ENCODE results near the gene FAM171A2. TPM values are rescaled to one million over a fixed set of nuclear protein-coding genes. Genes with fewer than 3 reads are reported as not detected.

FAM171A2 gene
- total and polyA plus RNA-seq, 2 of the 8 experiments (the other 6 are each of a cell fraction or from before 2014, with no cell fraction given) = 21.9 to 24.1 TPM

DNA sequence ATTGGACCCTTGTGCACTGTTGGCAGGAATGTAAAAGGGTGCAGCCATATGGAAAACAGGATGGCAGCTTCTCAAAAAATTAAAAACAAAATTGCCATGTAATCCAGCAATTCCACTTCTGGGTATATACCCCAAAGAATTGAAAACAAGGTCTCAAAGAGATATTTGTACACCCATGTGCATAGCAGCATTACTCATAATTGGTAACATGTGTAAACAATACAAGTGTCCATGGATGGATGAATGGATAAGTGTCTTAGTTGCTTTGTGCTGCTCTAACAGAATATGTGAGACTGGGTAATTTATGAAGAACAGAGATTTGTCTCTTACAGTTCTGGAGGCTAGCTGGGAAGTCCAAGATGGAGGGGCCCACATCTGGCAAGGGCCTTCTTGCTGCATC lies 59.0 kb downstream of the FAM171A2 start:
- Histone ChIP-seq H2BK20ac (ENCODE audit: low read length) (no peak overlapping the region), H3K23me2 (ENCODE audit: low read depth, low read length) (peaks cover 6% of the 10 kb centered on the region), H3K4ac (replicated peaks; ENCODE audit: insufficient read length, low read depth, low read length) (no peak overlapping the region), H4K91ac (replicated peaks; ENCODE audit: insufficient read length, low read length) (no peak overlapping the region), H3K14ac (ENCODE audit: insufficient read length) (no peak overlapping the region), H2AK5ac (ENCODE audit: low read depth, low read length) (no peak overlapping the region), H3K9me3 (ENCODE audit: insufficient read depth in 2 of 2, low read depth in 1 of 2, low read length in 1 of 2) (no peaks in the 10 kb centered on the region), H4K5ac (ENCODE audit: insufficient read length, low read depth, low read length) (no peak overlapping the region), H3K9ac (replicated peaks in 1 of 4; ENCODE audit: extremely low read depth in 1 of 4, low read depth in 3 of 4, low read length in 3 of 4) (no peak overlapping the region), H3K4me2 (ENCODE audit: insufficient read depth in 1 of 2, low read depth in 2 of 2, low read length in 2 of 2) (no peak overlapping the region), H2AFZ (ENCODE audit: low read length) (no peak overlapping the region), H3K36me3 (ENCODE audit: control insufficient read depth in 2 of 4, insufficient read depth in 4 of 4, low read length in 3 of 4) (no peaks in the 10 kb centered on the region), H2BK15ac (ENCODE audit: low read length) (no peak overlapping the region), H3K79me1 (ENCODE audit: low read depth, low read length) (no peaks in the 10 kb centered on the region), H3K56ac (replicated peaks; ENCODE audit: insufficient read length, low read depth, low read length) (no peak overlapping the region), H2BK120ac (replicated peaks; ENCODE audit: low read depth, low read length) (no peak overlapping the region), H2BK12ac (ENCODE audit: low read depth, low read length) (no peak overlapping the region), H3K23ac (ENCODE audit: insufficient read length) (no peak overlapping the region), H3K18ac (ENCODE audit: extremely low read depth, low read length) (no peak overlapping the region), H4K8ac (ENCODE audit: extremely low read depth, insufficient read depth, low read length) (no peak overlapping the region), H3K4me3 (ENCODE audit: extremely low read depth in 1 of 4, insufficient read depth in 2 of 4, low read depth in 3 of 4, low read length in 4 of 4) (no peak overlapping the region), H4K20me1 (replicated peaks in 1 of 2; ENCODE audit: control insufficient read depth in 1 of 2, insufficient read depth in 2 of 2, low read length in 2 of 2) (peaks cover 0 to 3% of the 10 kb centered on the region in 2 experiments), H3K27me3 (replicated peaks in 1 of 4; ENCODE audit: control insufficient read depth in 3 of 4, extremely low read depth in 1 of 4, insufficient read depth in 3 of 4, low read length in 3 of 4) (no peaks in the 10 kb centered on the region; a peak in 1 of 7 replicates), H2BK5ac (ENCODE audit: low read depth, low read length) (no peak overlapping the region), H3K79me2 (ENCODE audit: control insufficient read depth in 1 of 2, insufficient read depth in 2 of 2, low read length in 2 of 2) (no peaks in the 10 kb centered on the region), H3K27ac (ENCODE audit: low read depth, low read length) (no peak overlapping the region), H3K4me1 (replicated peaks in 1 of 4; ENCODE audit: control insufficient read depth in 3 of 4, insufficient read depth in 4 of 4, low read length in 3 of 4) (peaks cover 0 to 16% (median 8%) of the 10 kb centered on the region in 4 experiments; a peak in 6 of 7 replicates)
- POLR2A ChIA-PET (ENCODE audit: partially characterized antibody) = interaction anchor here (0.8 to 1.6 kb wide), 3 partner anchors 24 to 93 kb away, joined by 3 read pairs; partner anchors contain the start of gene UBTF
- CTCF ChIA-PET (ENCODE audit: partially characterized antibody) = interaction anchor here (0.6 to 2.2 kb wide), 6 partner anchors 12 to 913 kb away, joined by 3 to 7 read pairs (median 4); no protein-coding TSS in a partner anchor
- DNase-seq (ENCODE audit: low read depth in 1 of 2, low spot score in 2 of 2) = no peak
- FAIRE-seq = no peak
- TF ChIP-seq EGR1 (IDR thresholded peaks at IDR 0.05; ENCODE audit: borderline replicate concordance, low read depth, low read length) = no peak
- no peak for TF ChIP-seq E2F6 (IDR thresholded peaks at IDR 0.05)
- TF ChIP-seq TAF1 (IDR thresholded peaks at IDR 0.05; ENCODE audit: low read depth, low read length) = no peak
- TF ChIP-seq HDAC6 (IDR thresholded peaks at IDR 0.05; ENCODE audit: low read depth, low read length) = no peak
- TF ChIP-seq HDAC2 (IDR thresholded peaks at IDR 0.05; ENCODE audit: borderline replicate concordance in 1 of 2, low read depth in 2 of 2, low read length in 2 of 2) = no peak
- no peak for TF ChIP-seq NANOG (IDR thresholded peaks at IDR 0.05; ENCODE audit: insufficient read depth, low read depth, low read length, poor library complexity, severe bottlenecking)
- TF ChIP-seq JUN (IDR thresholded peaks at IDR 0.05; ENCODE audit: low read depth, low read length) = no peak
- no peak for TF ChIP-seq RBBP5 (IDR thresholded peaks at IDR 0.05; ENCODE audit: borderline replicate concordance, low read depth, low read length)
- TF ChIP-seq CEBPB (IDR thresholded peaks at IDR 0.05; ENCODE audit: low read depth, low read length) = no peak

Data from H1 (cell line).